GM18526 (cell line): ENCODE measurements around the gene TTC28.

ENCODE experiments used
- POLR2A ChIP-seq: IDR thresholded peaks from 3 replicates; pipeline ENCODE4 v1.6.1; 2011; ENCODE audit not compliant: insufficient read length; ENCODE audit errors: extremely low read depth

TTC28 gene

DNA sequence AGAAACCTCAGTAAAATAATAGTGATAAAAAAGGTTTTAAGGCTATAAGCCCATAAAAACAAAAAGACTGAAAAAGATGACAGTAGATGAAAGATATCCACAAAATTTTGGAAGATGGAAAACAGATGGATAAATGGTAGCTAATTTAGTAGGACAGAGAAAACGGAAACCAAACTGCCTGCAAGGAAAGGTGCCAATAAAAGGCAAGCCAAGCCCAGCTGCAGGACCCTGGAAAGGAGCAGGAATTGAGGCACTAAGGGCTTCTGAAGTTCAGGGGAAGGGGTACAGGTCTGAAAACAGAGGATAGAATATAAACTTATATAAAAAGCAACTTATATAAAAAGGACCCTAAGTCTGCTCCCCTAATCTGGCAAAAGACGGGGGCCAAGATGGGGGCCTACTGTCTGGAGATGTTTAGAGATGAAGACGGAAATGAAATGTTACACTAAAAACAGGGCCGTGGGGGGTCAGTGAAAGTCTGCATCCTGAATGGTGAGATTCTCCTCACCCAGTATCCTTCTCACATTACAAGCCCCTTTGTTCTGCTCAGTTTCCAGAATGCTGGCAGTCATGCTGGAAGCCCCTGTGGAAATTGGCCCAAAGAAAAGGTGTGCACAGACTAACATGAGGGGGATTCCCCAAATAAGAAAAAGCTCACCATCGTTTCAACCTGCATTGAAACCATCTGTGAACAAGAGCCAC is 491.3 kb downstream of the TTC28 start:
- no peak for TF ChIP-seq POLR2A

DNA sequence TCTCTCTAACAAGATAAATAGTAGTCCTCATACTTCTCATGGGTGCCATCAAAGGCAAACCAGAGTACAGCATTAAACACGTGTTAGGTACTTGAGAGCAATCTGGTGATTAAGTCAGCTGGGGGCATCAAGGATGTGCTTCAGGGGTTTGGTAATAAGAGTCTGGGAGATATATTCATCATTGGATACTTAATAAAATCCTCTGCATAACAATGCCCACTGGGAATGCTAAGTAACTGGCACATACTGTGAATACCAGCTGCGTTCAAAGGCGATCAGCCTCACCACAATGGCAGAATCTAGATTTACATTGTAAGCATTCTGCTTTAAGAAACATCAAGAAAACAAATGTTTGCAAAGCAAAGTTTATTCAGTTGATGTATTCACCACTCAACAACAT is 492.0 kb downstream of the TTC28 start:
- TF ChIP-seq POLR2A: no peak

DNA sequence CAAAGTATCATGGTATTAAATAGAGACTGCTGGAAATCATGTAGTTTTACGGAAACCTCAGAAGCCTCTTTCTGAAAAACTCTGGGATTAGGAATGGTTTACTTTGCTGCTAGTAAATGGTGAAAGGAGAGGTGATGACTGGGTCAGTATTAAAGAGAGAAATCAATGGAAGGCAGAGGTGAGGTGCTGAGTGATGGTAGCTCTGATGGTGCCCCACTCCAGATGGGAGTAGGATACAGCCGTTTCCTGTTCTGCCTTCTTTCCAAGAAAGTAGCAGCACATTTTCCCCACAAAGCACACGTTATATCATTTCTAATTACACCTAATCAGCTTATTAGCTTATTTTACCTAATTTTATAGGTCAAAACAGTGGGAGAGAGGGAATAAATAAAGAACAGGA is 493.0 kb downstream of the TTC28 start:
- no peak for TF ChIP-seq POLR2A

DNA sequence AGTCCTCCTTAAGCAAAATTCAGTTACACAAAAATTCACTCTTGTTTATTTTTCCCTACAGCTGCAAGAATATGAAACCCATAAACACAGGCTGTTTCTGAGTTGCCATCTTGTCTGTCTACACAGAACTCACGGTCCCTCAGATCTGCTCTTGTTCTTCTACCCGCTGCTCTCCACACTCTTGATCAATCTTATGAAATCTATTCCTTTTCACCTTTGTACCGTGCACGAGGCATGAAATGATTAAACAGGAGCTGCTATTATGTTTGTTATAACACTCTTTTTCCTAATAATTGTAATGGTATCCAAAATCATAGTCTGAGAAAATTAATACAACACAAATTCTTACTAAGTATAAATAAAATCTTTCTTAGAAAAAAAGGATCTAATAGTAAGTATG is 494.5 kb downstream of the TTC28 start:
- no peak for TF ChIP-seq POLR2A

DNA sequence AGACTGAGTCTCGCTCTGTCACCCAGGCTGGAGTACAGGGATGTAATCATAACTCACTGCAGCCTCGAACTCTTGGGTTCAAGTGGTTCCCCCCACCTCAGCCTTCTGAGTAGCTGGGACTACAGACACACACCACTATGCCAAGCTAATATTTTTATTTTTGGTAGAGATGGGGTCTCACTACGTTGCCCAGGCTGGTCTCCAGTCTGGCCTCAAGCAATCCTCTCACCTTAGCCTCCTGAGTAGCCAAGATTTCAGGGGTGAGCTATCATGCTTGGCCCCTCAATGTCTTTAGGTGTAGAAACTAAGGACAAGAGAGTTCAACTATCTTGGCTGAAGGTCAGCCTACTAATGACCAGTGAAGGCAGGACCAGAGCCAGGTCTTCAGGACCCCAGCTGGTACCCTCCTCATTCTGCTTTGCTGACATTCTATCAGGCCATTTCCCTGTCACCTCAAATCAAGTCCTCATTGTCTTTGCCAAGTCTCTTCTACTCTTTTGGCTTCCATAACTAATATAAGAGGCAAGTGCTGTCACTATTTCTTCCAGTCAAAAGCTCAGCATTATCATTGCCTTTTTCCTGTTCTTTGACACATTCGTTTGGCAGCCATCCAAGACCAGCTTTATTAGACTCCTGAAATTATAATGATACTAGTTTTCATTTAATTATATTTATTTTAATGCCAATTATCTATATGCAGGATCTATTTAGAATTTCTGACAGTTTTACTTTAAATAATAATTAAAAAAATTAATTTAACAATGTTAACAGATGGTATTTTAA is 496.4 kb downstream of the TTC28 start:
- no peak for TF ChIP-seq POLR2A

DNA sequence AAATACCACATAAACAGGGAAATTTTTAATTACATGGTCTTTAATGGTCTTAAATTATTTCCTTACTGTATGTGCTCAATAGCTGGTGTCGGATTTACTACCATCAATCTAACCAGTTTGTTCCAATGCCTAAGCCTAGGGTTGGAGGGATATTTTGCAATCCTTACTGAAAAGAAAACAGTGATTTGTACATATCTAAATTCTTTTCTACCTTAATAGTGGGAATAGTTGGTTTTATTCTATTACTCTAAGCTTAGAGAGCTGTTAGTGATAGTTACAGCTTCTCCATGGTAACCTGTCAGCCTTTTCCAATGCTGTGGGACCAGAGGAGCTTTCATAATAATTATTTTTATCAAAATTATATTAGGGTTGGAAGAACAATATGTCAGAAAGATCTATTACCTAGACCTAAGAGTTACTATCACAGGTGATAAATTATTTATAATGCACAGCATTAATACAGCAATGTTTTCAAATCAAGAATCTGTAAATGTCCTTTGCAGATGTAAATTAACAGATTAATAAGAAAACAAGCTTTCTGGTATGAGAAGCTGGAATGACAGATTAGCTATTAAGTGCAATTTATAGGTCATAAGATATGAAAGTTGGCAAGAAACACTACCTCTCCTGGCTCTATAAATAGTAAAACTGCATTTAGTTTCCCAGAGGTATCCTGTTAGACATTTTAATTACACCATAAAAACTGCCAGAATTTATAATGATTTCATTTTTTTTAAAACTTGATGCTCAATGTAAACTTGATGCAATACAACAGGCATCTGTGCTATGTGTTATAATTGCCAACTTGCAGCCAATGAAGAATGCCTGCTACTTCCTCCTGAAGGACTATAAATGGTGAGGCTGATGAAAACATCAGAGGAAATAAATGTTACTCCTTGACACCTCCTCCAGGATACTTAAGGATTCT is 498.6 kb downstream of the TTC28 start:
- TF ChIP-seq POLR2A: no peak

DNA sequence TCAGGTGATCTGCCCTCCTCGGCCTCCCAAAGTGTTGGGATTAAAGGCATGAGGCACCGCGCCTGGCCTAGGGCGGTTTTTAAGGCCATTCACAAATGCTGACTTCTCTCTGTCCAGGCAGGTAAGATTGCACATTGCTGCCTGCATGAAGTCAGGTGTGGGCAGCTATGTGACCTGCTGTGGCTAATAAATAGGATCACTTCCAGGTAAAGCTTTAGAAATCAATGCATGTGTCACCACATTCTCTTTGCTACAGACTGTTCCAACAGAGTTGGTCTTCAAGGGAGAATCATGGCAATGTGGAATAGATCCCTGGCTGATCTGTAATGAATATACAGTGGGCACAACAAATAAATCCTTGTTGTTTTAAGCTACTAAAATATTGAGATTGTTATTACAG is 500.2 kb downstream of the TTC28 start:
- TF ChIP-seq POLR2A: no peak

DNA sequence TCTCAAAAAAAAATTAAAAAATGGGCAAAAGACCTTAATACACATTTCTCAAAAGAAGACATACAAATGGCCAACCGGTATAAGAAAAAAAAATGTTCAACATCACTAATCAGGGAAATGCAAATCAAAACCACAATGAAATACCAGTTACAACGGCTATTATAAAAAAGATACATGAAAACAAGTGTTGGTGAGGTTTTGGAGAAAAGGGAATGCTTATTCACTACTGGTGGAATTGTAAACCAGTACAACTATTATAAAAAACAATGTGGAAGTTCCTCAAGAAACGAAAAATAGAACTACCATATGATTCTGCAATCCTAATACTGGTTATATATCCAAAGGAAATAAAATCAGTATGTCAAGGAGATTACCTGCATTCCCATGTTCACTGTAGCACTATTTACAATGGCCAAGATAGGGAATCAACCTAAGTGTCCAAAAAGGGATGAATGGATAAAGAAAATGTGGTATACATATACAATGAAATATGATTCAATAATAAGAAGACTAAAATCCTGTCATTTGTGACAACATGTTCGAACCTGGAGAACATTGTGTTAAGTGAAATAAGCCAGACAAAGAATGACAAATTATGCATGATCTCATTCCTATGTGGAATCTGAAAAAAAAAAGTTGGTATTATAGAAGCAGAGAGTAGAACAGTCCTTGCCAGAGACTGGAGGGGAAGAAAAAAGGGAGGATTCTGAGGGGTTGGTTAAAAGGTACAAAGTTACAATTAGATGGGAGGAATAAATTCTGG is 503.7 kb downstream of the TTC28 start:
- no peak for TF ChIP-seq POLR2A

DNA sequence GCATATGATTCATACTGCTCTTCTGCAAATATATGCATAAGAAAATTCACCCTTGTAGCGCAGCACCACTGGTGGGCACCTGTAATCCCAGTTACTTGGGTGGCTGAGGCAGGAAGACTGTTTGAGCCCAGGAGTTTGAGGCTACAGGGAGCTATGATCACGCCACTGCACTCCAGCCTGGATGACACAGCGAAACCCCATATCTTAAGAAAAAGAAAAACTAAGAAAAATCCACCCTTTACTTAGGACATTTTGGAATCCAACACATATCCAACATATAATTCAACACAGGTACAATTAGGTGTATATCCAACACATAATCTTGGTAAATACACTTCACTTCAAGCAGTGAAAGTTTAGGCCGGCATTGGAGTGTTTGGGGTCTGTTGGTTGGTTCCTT is 505.1 kb downstream of the TTC28 start:
- TF ChIP-seq POLR2A: no peak

DNA sequence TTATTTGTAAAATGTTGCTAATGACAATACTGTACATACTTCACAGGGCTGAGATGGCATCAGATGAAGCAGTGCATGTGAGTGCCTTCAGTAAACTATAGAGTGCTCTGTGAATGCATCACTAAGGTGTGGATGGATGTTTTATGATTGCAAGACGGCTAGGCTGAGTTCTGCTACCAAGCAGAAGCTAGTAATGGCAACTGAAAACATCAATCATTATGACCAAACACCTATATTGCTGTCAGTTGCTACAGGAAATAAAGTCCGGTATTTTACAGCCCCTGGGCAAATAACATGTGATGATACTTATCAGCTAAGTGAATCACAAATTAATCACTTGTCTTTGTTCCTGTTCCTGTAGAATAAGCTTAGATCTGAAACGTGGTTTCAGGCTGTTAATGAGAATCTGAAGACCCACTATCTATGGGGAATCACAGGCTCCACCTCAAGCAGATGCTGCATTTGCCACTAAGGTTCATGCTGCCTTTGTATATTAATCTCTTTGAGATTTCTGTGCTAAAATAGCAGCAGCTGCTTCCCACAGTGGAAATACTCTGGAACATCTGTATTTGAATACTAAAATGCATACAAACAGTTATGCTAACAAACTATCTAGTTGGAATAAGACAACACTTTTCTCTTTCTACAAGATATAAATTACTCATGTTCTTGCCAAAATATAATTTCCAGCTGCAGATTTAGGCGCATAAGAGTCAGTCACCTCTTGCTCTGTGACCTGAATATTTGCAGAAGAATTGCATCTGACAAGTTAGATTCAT is 506.6 kb downstream of the TTC28 start:
- no peak for TF ChIP-seq POLR2A

DNA sequence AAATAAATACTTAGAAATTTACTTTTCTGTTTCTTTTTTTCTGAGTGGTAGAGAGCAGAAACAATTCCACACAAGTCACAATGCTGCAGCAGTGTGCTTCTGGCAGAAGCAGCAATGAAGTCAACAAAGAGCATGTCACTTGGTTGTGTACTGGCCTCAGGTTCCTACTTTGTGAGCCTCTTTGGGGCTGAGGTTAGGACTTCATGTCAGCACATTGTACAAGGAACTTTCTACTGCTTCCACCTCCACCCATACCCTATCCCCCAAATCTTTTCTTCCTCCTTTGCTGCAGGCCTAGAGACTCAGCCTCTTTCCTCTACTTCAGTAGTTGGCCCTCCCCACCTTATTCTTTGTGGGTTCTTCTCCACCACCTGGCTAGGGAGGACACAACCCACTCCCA is 507.9 kb downstream of the TTC28 start:
- TF ChIP-seq POLR2A: no peak

DNA sequence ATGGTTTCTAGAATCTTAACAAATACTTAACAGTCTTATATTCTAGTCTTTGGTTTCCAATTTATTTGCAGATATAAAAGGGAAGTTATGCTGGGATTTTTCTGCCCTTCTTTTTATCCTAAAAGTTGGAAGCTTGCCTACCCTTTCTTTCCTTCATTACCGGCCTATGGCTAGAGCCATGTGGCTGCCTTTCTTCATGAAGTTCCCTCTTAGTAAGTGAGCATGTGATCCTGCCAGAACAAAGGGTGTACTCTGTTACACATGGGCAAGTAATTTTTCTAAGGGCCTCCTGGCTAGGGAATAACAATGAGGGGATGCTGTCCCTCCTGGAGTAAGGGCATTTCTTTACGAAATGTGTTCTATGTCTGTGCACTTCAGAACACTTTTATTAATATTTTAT is 508.5 kb downstream of the TTC28 start:
- TF ChIP-seq POLR2A: no peak

DNA sequence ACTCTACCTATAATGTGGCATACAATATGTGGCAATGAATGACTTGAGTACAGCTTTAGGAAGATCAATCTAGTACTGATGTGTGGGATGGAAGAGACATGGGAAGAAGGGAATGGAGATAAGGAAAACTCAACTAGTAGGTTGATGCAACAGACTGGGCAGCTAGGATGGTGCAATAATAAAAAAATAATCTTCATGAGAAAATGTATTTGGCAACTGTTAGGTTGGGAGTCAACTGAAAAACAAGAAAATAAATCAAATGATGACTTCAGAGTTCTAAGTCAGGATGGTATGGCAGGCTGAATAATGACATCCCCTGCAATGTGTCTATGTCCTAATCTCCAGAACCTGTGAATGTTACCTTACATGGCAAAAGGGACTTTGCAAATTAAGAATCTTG is 523.8 kb downstream of the TTC28 start:
- TF ChIP-seq POLR2A: no peak

DNA sequence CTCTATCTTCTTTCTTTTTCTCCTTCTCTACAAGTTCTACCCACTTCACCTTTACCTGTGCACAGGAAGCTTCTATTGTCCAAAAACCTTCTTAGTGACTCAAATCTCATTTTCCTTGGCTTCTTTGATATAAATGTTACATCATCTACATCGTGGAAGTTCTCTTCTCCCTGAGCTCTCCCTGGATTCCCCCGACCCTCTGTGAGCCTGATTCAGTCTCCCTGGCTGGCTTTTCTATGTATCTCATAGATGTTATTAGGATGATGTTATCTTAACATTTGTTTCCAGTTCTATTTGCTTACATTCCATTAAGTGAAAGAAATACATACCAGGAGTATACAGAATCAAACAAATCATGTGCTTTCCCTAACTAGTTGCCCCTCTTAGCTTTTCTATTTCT is 524.8 kb downstream of the TTC28 start:
- no peak for TF ChIP-seq POLR2A
